Measurements from ENCODE around the gene MLST8. TPM values are rescaled to one million over a fixed set of nuclear protein-coding genes. Genes with fewer than 3 reads are reported as not detected.
A peak's percentile ranks its signal among the peaks of the same experiment; 100 is the strongest.

The MLST8 gene
- total and polyA plus RNA-seq, 9 donors: 7.4 to 56.2 (median 28.4) TPM

DNA sequence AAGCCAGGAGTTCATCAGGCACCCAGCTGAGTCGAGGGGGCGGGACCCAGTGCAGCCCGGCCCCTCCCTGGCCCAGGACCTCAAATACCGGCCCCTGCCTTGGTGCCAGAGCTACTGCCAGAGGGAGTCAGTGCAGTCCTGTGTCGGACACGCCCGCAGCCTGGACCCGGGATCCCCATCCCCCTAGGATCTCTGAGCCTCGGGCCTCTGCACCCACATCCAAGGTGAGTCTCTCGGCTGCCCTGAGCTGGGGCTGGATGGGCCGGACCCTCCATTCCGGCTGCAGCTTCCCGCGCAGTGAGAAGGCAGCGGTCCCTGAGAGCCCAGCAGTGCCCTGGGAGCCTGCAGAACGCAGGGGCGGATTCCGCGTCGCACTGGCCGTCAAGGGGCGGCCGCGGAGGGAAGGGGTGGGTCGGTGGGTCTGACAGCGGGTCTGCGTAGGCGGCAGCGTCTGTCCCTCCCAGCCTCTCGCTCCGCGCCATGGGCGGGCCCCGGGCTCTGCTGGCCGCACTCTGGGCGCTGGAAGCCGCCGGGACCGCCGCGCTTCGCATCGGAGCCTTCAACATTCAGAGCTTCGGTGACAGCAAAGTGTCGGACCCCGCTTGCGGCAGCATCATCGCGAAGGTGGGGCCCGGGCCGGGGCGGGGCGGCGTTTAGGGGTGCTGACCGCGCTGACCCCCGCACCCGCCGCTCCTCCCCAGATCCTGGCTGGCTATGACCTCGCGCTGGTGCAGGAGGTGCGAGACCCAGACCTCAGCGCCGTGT, 31.3 kb downstream of the MLST8 start, which contains the start of gene DNASE1L2:
DNASE1L2 (plus strand) TSS at position 108 of the 765 bp plus-strand sequence; CDS start at position 481, 373 bp downstream.
- Histone ChIP-seq H3K4me3 (no peak within 1 kb of the TSS), H3K4me1 (ENCODE audit: insufficient read depth) (peaks cover 7% of the 10 kb centered on the region), H3K9me3 (peaks cover 0 to 3% of the 10 kb centered on the region in 2 donors), H3K27me3 (no peaks in the 10 kb centered on the region), H3K36me3 (no peaks in the 10 kb centered on the region), H3K27ac (no peak within 1 kb of the TSS)
- intact Hi-C loops (cut with DNase I): no loop called here
- peak in 1 of 5 donors; percentile 20 for DNase-seq
- WGBS, 3 donors: 2 to 3% (median 2%) methylated on average over 50 to 64 of the region's 64 CpGs
- TF ChIP-seq EP300 (IDR thresholded peaks at IDR 0.05) (no peak), POLR2A (IDR thresholded peaks at IDR 0.05) (no peak)
- TF ChIP-seq, protein P1, sequence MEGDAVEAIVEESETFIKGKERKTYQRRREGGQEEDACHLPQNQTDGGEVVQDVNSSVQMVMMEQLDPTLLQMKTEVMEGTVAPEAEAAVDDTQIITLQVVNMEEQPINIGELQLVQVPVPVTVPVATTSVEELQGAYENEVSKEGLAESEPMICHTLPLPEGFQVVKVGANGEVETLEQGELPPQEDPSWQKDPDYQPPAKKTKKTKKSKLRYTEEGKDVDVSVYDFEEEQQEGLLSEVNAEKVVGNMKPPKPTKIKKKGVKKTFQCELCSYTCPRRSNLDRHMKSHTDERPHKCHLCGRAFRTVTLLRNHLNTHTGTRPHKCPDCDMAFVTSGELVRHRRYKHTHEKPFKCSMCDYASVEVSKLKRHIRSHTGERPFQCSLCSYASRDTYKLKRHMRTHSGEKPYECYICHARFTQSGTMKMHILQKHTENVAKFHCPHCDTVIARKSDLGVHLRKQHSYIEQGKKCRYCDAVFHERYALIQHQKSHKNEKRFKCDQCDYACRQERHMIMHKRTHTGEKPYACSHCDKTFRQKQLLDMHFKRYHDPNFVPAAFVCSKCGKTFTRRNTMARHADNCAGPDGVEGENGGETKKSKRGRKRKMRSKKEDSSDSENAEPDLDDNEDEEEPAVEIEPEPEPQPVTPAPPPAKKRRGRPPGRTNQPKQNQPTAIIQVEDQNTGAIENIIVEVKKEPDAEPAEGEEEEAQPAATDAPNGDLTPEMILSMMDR (IDR thresholded peaks at IDR 0.05): no peak

DNA sequence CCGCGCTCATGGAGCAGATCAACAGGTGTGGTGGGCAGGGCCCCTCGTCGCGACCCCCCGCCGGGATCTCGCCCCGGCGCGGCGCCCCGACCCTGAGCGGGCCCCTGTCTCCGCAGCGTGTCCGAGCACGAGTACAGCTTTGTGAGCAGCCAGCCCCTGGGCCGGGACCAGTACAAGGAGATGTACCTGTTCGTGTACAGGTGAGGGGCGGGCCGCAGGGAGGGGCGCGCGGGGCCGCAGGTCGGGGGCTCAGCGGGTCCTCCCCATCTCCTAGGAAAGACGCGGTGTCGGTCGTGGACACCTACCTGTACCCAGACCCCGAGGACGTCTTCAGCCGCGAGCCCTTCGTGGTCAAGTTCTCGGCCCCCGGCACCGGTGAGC, 31.8 kb downstream of the MLST8 start:
- intact Hi-C loops (cut with DNase I): no loop called here
- H3K9me3 ChIP-seq: peaks cover 0 to 3% of the 10 kb centered on the region in 2 donors
- H3K36me3 ChIP-seq: no peaks in the 10 kb centered on the region
- DNase-seq: peak in 1 of 5 donors; percentile 24
- no peak for TF ChIP-seq POLR2A (IDR thresholded peaks at IDR 0.05)
- no peak for TF ChIP-seq EP300 (IDR thresholded peaks at IDR 0.05)
- TF ChIP-seq, protein P1 (IDR thresholded peaks at IDR 0.05): no peak
- no peaks in the 10 kb centered on the region for H3K27me3 ChIP-seq
- no peak overlapping the region for H3K27ac ChIP-seq
- WGBS, 3 donors: 4 to 11% (median 5%) methylated on average over 7 to 40 of the region's 40 CpGs
- H3K4me1 ChIP-seq (ENCODE audit: insufficient read depth): peaks cover 7% of the 10 kb centered on the region
- H3K4me3 ChIP-seq: no peak overlapping the region

DNA sequence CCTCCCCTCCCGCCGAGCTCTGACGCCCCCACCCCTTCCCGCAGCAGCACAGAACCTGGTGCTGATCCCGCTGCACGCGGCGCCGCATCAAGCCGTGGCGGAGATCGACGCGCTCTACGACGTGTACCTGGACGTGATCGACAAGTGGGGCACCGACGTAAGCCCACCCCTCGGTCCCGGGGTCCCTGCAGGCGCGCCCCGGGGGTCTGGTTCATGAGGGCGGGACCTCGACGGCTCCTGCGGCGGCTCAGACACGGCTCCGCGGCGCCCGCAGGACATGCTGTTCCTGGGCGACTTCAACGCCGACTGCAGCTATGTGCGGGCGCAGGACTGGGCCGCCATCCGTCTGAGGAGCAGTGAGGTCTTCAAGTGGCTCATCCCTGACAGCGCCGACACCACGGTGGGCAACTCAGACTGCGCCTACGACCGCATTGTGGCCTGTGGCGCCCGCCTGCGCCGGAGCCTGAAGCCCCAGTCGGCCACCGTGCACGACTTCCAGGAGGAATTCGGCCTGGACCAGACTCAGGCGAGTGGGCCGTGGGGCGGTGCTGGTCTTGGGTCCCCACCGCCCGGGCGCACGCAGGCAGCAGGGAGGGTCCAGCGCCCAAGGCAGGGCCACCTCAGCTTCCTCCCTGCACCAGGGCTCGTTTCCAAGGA, 32.4 kb downstream of the MLST8 start:
- Histone ChIP-seq H3K4me3 (no peak overlapping the region), H3K27ac (no peak overlapping the region), H3K27me3 (no peaks in the 10 kb centered on the region), H3K4me1 (ENCODE audit: insufficient read depth) (peaks cover 7% of the 10 kb centered on the region), H3K36me3 (no peaks in the 10 kb centered on the region), H3K9me3 (peaks cover 0 to 3% of the 10 kb centered on the region in 2 donors)
- no peak for DNase-seq
- intact Hi-C loops (cut with DNase I): no loop called here
- TF ChIP-seq, protein P1 (IDR thresholded peaks at IDR 0.05): no peak
- no peak for TF ChIP-seq POLR2A (IDR thresholded peaks at IDR 0.05)
- WGBS, 3 donors: 33 to 44% (median 39%) methylated on average over 41 to 65 of the region's 65 CpGs

DNA sequence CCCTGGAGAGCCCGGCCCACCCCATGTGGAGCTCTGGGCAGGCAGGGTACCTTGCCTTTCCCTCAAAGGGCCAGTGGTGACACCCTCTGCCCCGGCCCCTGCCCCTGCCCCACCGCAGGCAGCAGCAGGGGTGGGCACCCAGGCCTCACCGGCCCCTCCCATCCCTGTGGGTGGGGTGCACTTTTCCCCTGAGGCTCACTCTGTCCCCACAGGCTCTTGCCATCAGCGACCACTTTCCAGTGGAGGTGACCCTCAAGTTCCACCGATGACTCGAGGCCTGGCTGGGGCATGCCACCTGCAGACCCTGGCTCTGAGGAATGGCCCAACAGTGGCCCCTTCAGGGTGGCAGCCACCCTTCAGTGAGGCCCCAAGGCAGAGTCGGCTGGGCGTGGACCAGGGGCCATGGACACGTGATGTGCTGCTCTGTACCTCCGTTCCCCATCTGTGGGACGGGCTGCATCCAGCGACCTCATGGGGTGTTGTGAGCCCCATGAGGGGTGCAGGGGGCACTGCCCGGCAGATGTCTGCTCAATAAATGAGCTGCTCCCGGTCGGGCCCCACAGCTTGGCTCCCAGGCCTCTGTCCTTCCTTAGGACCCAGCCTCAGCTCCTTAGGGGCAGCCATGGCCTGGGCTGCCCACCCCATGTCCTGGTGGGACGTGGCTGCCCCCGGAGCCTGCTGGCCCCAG, 33.0 kb downstream of the MLST8 start:
- 64 to 69% (median 65%) methylated on average over 12 to 18 of the region's 18 CpGs for WGBS, 3 donors
- intact Hi-C loops (cut with DNase I): no loop called here
- H3K4me1 ChIP-seq (ENCODE audit: insufficient read depth): peaks cover 7% of the 10 kb centered on the region
- H3K9me3 ChIP-seq: peaks cover 0 to 3% of the 10 kb centered on the region in 2 donors
- no peaks in the 10 kb centered on the region for H3K27me3 ChIP-seq
- TF ChIP-seq, protein P1 (IDR thresholded peaks at IDR 0.05): no peak
- no peaks in the 10 kb centered on the region for H3K36me3 ChIP-seq
- H3K4me3 ChIP-seq: no peak overlapping the region
- no peak overlapping the region for H3K27ac ChIP-seq
- no peak for DNase-seq

Measured in ovary (tissue), 9 donors.